Measurements from ENCODE around the gene STPG3. TPM values are rescaled to one million over a fixed set of nuclear protein-coding genes. Genes with fewer than 3 reads are reported as not detected.

Gene STPG3
- total and polyA plus RNA-seq, 2 of the 8 experiments (the other 6 are each of a cell fraction or from before 2014, with no cell fraction given): not detected

DNA sequence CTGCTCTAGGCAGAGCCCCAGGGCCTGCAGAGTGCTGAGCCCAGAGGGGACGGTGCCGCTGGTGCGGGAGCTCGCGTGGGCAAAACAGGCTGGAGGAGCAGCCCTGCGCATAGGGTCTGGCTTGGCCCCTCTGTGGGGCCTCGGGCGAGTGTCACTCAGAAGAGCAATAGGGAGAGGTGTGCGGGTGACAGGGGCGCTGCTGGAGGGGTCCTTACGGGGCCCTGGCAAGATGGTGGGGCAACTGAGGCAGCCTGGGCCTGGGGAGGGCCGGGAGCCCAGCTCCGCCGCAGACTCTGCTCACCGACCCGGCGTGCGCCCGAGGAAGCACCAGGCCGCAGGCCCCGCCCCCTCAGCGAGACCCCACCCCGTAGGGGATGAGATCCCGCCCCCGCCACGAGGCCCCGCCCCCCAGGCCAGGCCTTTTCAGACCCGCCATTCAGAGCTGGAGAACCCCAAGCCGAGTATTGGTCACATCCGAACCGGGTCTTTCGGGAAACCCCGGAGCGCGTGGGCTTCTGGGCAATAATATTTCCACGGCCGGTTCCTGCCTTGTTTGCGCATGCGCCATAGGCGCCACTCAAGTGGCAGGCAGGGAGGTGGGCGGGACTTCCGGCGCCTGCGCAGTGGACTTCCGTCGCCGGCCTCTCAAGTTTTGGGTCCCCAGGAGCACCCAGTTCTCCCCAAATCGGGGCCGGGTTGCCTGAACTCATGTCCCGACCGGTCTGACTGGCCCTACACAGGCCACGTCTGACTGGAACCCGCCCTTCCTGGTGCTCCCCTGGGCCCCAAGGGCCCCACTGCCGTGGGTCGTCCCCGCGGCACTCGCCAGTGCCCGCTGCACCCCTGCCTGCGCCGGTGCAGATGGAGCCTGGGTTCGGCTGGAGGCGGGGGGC lies 27.8 kb upstream of the STPG3 start (continued):
- peak; percentile 43 for TF ChIP-seq TAF7 (optimal IDR thresholded peaks at IDR 0.05; ENCODE audit: borderline replicate concordance, low read depth, low read length)
- peak; percentile 55 for TF ChIP-seq TAF1 (IDR thresholded peaks at IDR 0.05; ENCODE audit: low read depth, low read length)
- no peak for TF ChIP-seq SRF (IDR thresholded peaks at IDR 0.05; ENCODE audit: low read depth, low read length)
- TF ChIP-seq EGR1 (IDR thresholded peaks at IDR 0.05; ENCODE audit: borderline replicate concordance, low read depth, low read length): peak; percentile 50
- TF ChIP-seq NANOG (IDR thresholded peaks at IDR 0.05; ENCODE audit: insufficient read depth, low read depth, low read length, poor library complexity, severe bottlenecking): no peak
- no peak for TF ChIP-seq SUZ12 (IDR thresholded peaks at IDR 0.05; ENCODE audit: low read length)
- TF ChIP-seq CREB1 (IDR thresholded peaks at IDR 0.05): no peak; the same call in 1 of the 2 replicates
- TF ChIP-seq, protein P1, sequence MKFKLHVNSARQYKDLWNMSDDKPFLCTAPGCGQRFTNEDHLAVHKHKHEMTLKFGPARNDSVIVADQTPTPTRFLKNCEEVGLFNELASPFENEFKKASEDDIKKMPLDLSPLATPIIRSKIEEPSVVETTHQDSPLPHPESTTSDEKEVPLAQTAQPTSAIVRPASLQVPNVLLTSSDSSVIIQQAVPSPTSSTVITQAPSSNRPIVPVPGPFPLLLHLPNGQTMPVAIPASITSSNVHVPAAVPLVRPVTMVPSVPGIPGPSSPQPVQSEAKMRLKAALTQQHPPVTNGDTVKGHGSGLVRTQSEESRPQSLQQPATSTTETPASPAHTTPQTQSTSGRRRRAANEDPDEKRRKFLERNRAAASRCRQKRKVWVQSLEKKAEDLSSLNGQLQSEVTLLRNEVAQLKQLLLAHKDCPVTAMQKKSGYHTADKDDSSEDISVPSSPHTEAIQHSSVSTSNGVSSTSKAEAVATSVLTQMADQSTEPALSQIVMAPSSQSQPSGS (IDR thresholded peaks at IDR 0.05; ENCODE audit: low read length): 0 out of 2 replicates have a peak, but pooled peaks have one; percentile 31
- TF ChIP-seq YY1 (IDR thresholded peaks at IDR 0.05; ENCODE audit: low read depth, low read length): peak; percentile 54; the same call in 1 of the 2 replicates
- TF ChIP-seq EP300 (IDR thresholded peaks at IDR 0.05; ENCODE audit: borderline replicate concordance in 1 of 2, low read depth in 2 of 2, low read length in 2 of 2): no peak
- TF ChIP-seq, protein P2, sequence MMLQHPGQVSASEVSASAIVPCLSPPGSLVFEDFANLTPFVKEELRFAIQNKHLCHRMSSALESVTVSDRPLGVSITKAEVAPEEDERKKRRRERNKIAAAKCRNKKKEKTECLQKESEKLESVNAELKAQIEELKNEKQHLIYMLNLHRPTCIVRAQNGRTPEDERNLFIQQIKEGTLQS (IDR thresholded peaks at IDR 0.05; ENCODE audit: insufficient read depth, low read depth, low read length): no peak
- TF ChIP-seq CHD2 (IDR thresholded peaks at IDR 0.05; ENCODE audit: low read length): 0 out of 2 replicates have a peak, but pooled peaks have one; percentile 13
- peak in 1 of 2 experiments; percentile 84; a peak in 1 of 4 replicates for TF ChIP-seq HDAC2 (IDR thresholded peaks at IDR 0.05; ENCODE audit: borderline replicate concordance in 1 of 2, low read depth in 2 of 2, low read length in 2 of 2)
- TF ChIP-seq EZH2 (IDR thresholded peaks at IDR 0.05; ENCODE audit: low read depth, low read length, severe bottlenecking): peak; percentile 55
- TF ChIP-seq SP4 (IDR thresholded peaks at IDR 0.05; ENCODE audit: low read length): peak; percentile 89
- TF ChIP-seq, protein P3, sequence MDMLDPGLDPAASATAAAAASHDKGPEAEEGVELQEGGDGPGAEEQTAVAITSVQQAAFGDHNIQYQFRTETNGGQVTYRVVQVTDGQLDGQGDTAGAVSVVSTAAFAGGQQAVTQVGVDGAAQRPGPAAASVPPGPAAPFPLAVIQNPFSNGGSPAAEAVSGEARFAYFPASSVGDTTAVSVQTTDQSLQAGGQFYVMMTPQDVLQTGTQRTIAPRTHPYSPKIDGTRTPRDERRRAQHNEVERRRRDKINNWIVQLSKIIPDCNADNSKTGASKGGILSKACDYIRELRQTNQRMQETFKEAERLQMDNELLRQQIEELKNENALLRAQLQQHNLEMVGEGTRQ (IDR thresholded peaks at IDR 0.05; ENCODE audit: low read length): no peak
- peak; percentile 69 for TF ChIP-seq NRF1 (IDR thresholded peaks at IDR 0.05; ENCODE audit: low read depth, low read length)
- peak; percentile 21 for TF ChIP-seq ASH2L (IDR thresholded peaks at IDR 0.05; ENCODE audit: low read length)
- no peak for TF ChIP-seq SIRT6 (IDR thresholded peaks at IDR 0.05; ENCODE audit: low read length)

Data from H1 (cell line).